CD4-positive, alpha-beta T cell treated with Interleukin-4 for 1 hour (primary cell): ENCODE data around the gene MANSC1.

ENCODE experiments used
- DNase-seq, 2 donors: peaks; one replicate each; pipeline ENCODE4 v3.0.0-alpha.2; 2020 to 2022

MANSC1 gene

DNA sequence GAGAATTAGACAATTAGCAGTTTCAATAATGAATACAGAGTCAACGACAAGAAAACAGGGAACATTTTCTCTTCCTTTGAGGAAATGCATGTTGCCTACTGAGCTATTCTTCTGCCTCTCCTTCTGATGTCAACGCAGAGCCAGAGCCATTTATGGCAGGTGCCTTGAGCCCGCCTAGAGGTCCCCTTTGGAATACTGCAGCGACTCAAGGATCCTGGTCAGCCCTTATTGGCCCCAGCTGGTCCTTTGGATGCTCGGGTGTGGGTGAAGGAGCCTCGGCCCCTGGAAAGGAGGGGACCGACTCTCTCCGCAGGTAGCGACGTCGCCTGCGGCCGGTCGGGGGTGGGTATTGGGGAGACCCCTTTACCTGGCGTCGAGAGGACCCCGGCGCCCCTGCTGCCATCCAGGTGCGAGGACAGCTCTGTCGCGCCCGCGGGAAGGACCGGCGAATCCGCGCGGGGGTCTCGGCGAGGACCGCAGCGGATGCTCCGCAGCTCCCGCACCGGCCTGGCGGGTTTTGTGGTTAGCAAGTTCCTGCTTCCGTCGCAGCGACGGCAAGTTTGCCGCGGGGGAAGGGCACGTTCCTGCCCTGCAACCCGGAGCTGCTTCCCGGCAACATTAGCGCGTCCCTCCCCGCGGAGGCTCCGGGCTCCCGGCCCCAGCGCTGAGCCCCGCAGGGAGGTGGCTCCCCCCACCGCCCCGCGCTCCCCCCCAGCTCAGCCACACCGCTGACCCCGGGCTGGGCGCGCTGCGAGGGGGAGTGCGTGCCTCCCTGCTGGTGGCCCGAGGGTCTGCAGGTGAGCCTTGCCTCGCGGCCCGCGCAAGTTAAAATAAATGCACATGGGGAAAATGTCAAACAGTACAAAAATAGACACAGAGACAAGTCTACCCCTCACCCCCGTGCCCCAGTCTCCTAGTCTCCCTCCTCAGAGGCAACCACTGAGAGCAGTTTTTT, at the start of gene MANSC1:
Gene MANSC1 (minus strand): TSS at position 532 of the 955 bp plus-strand sequence. CDS start 6,928 bp downstream, outside the sequence.
- DNase-seq: peak; percentile 53 to 58

GRCh38 chr12:12399161-12399560, 49.1 kb upstream of the MANSC1 start:
- no peak for DNase-seq

DNA sequence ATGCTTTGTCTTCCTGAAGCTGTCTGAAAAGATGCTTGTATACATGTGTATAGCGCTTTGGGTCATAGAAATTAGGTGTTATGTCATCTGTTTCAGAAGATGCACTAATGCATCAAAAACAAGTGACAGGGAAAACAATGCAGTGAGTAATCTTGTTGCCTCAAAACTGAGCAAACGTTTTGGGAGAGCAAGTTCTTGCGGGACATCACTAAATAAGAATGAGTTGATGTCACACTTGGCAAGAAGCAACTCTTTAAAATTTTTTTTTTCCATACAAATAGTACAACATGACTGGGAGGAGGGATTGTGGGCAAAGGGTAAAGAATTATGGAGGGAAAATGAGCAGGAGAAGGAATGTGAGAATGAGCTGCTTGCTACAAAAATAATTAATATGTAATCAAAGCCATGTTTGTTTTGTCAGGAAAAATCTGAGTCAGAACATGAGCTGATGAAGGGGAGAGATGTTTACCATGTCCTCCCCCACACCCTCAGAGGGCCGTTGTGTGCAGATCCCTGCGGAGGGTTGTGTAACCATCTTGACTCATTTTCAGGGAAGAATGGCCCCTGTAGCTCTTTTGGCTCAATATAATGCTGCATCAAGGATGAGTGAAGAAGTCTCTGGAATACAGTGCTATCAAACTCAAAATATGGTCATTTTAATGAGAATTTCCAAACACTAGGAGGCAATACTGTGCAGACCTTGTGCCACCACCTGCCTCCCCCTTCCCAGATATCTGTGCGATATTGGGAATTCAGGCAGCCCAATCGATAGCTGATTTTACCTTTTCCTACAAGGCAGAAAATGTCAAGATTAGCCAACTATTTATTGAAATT, 48.2 kb upstream of the MANSC1 start:
- DNase-seq: no peak

GRCh38 chr12:12397184-12397583, 47.1 kb upstream of the MANSC1 start:
- no peak for DNase-seq

DNA sequence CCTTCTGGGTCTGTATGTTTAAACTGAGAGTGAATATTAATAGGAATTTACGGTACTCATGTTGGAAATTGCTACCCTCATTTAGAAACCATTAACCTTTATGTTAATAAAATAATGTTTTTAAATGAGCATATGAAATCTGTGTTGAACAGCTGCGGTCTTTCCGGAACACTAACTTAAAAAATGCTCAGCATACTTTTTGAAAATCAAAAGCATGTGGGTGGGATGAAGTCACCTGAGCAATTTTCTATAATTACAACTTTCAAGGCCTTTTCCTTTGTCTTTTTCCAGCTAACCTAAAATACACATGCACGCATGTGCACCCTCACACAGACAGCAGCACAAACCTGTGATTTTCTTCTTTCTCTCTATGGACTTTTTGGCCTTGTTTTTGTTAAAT, 46.7 kb upstream of the MANSC1 start:
- no peak for DNase-seq

- DNase-seq: no peak
Measured at GRCh38 chr12:12393171-12393570, 43.1 kb upstream of the MANSC1 start.

DNA sequence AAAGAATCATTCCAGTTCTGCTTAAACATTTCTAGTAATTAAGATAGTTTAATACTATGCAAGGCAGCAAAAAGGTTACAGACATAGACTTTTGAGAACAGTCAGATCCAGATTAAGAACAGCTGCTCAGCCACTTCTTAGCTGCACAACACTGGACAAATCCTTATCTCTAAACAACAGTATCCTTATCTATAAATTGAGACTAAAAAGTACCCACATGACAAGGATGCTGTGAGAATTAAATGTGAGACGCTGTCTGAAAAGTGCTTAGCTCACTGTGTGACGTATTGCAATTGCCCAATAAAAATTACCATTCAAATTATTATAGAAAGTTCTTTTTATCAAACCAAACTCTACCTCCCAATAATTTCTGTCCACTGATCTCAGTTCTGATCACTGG, 42.4 kb upstream of the MANSC1 start:
- no peak for DNase-seq

GRCh38 chr12:12387501-12387900, 37.5 kb upstream of the MANSC1 start:
- DNase-seq: no peak

DNA sequence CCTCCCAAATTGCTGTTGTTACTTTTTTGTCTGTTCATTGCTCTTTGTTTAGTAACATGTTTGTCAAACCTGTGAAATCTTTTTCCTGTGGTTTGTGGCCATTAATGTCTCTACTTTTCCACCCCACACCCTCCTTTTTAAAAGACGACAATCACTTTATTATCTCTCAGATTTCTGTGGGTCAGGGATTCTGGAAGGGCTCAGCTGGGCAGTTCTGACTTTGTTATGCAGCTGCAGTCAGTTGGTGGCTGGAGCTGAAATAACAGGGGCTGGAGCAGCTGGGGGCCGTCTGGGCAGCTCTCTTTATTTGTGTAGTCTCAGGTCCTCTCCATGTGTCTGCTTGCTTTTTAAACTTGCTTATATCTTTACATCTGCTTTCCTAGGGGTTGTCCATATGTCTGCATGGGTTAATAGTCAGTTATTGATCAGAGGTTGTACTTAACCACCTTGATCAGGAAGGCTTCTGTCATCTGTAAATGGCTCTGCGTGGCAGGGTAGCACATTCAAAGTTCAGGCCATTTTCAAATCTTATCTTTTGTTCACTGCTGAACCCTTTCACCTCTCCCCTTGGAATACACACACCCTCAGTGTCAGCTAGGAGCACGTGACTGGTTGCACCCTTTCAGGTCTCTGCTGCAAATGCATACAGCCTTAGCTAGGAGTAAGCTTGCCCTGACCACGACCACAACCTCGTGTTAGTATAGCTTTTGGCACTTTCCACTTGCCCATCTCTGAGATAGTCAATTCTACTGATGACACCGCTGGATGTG, 34.7 kb upstream of the MANSC1 start:
- DNase-seq: peak; percentile 32 to 58

- DNase-seq: no peak
Measured at GRCh38 chr12:12381982-12382381, 31.9 kb upstream of the MANSC1 start.

GRCh38 chr12:12380949-12381593, 31.0 kb upstream of the MANSC1 start:
- DNase-seq: no peak

DNA sequence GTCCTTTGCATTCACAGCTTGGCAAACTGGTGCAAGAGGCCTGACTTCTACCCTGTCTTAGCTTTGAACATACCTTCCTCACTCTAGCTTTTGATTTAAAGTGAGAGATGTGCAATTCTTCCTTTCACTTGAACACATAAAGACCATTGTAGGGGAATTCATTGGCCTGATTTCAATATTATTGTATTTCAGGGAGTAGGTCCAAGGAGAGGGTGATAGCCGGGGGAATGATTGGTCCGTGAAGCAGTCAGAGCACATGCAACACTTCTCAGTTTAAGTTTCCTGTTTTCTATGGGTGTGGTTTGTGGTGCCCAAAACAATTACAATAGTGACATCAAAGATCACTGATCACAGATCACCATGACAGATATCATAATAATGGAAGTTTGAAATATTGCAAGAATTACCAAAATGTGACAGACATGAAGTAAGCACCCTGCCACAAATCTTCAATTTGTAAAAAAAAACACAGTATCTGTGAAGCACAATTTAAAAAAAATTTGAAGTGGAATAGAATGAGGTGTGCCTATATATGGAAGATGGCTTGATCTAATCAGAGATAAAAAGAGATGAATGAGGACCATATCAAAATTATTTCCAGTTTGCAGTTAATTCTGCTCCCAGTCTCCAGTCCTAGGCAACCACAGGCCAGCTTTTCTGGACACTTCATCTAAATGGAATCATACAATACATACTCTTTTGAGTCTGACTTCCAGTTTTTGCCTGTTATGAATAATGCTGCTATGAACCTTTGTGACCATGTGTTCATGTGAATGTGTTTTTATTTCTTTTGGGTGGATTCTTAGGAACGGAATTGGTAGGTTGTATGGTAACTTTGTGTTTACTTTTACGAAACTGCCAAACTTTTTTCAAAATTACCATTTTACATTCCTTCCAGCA, 30.0 kb upstream of the MANSC1 start:
- peak; percentile 81 to 92 for DNase-seq

- DNase-seq: peak in 1 of 2 donors; percentile 31
Measured at GRCh38 chr12:12378616-12379015, 28.6 kb upstream of the MANSC1 start.

- peak; percentile 51 to 89 for DNase-seq
Measured at GRCh38 chr12:12376646-12377448, 26.8 kb upstream of the MANSC1 start.

DNA sequence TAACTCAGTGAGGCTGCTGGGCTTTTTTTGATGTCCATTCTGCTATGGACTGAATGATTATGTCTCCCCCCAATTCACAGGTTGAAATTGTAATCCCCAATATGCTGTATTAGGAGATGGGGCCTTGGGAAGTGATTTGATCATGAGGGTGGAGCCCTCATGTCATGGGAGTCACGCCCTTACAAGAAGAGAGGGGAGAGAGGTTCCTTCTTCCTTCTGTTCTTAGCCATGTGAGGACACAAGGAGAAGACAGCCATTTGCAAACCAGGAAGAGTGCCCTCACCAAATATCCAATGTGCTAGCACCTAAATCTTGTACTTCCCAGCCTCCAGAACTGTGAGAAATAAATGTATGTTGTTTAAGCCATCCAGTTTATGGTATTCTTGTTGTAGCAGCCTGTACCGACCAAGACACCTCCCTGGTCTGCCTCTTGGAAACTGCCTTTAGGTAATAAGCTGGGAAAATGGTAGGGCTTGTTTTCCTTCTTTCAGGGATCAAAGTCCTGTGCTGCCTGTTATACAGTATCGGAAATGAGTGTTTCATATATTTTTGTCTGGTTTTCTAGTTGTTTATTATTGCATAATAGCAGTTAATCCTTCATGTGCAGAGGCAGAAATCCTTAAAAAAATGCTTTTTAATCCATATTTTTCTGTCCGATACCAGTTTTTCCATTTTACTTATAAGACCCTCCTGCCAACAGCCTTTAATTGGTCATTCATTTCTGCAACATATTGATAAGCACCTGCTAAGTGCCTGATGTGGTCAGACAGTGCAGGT, 23.1 kb upstream of the MANSC1 start:
- DNase-seq: no peak

DNA sequence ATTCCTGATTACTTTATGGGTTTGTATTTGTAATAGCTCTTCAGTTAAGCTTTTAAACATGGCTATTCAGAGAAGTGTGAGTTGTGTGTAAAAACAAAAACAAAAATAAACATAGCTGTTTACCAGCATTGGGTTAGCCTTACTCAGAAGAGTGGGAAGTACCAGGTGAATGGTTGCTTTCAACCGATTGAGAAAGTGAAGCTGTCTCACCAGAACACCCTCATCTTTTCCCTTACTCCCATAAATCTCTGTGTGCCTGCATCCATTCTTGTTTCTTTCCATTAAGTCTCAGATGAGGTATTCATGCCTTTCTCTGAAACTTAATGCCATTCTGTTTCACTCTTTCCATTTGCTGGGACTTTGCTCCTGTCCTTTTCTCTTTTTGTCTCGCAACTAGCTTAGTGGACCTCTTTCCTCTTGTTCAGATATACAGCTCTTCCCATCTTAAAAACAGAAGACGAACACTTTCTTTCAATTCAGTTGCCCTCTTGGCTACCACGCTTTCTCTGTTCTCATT, 17.5 kb upstream of the MANSC1 start:
- DNase-seq: no peak

DNA sequence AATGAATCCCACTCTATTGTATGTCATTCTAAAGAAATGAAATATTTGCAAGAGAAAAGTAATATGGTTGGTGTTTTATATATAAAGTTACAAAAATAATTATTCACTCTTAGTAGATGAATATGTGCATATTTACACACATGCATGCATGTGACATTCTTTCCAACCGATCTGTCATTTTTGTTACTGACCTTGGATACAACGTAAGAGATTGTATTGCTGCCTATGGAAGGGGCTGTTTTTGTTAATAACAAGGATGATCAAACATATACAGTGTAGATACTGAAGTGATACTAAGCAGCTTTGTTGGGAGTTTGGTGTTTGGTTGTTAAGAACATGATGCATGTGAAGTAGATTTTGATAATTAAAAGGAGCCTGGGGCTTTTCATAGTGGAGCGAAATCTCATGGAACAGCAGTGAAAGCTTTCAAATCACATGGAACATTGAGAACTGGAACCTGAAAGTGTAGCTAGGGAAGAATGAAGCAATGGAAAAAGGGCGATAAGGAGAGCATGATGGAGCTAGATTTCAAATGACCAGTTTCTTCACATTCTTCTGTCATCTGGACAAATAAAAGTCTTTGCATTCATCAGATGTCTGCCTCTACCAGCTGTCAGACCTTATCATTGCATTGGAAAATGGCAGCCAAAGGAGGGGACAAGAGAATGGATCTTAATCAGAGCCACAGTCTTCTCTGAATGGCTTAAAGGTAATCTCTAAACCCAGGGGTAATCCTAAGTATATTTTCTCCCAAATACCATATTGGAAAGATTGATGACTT, 16.8 kb upstream of the MANSC1 start:
- no peak for DNase-seq

GRCh38 chr12:12365931-12366431, 15.9 kb upstream of the MANSC1 start:
- no peak for DNase-seq
